HepG2 (cell line): ENCODE results near the gene ZNF747. TPM values are rescaled to one million over a fixed set of nuclear protein-coding genes. Genes with fewer than 3 reads are reported as not detected.
A peak's percentile ranks its signal among the peaks of the same experiment; 100 is the strongest.

Source experiments
- ATAC-seq: fragments of 200-7000 bp; cut with Tn5 transposase; 3 replicates; pipeline ENCODE4 v1.9.1; 2020; ENCODE audit warnings: mild to moderate bottlenecking, moderate library complexity
- BruUV-seq: library from RNA; stranded (reverse); fragments of 400-500 nt; replicated peaks from 2 replicates; lab custom pipeline; 2021; lab: Mats Ljungman, UMichigan
- CTCF ChIA-PET: fragments of 300-600 bp; formaldehyde crosslinking; extraction: SDS; loops from one replicate; lab custom pipeline; 2021; ENCODE audit warnings: low total read pairs, inconsistent platforms, low intra/inter-chr PET ratio; lab: Yijun Ruan, JAX
- POLR2A ChIA-PET: fragments of 350-600 bp; sonication (Branson Sonifier 250); formaldehyde crosslinking; loops from one replicate; lab custom pipeline; 2020; ENCODE audit warnings: antibody characterized with exemption, inconsistent platforms; lab: Yijun Ruan, JAX
- DNase-seq: peaks from one replicate; pipeline ENCODE4 v3.0.0-alpha.2; 2015; ENCODE audit warnings: low spot score
- FAIRE-seq: peaks from 3 replicates; lab custom pipeline; 2011; peaks lifted over from hg19 to GRCh38; lab: Jason Lieb, UNC
- H2AFZ ChIP-seq: one replicate; pipeline ENCODE4 v1.6.1; 2011; ENCODE audit warnings: low read length, inconsistent platforms
- H3K27ac ChIP-seq: fragments of 300-600 bp; 3 replicates; pipeline ENCODE4 v1.8.0; 2011; ENCODE audit warnings: mixed run types, mild to moderate bottlenecking, mixed read lengths, low read length, inconsistent platforms; ENCODE audit not compliant: insufficient read depth; ENCODE audit errors: extremely low read length
- H3K27me3 ChIP-seq, 2 experiments: fragments of 200-600 bp in 1 of 2; 2 replicates in 1 of 2; 3 replicates in 1 of 2; pipeline versions ENCODE4 v1.6.0 to v1.8.0; 2011; ENCODE audit warnings: low read length in 2 of 2, mild to moderate bottlenecking in 2 of 2, moderate library complexity in 2 of 2, inconsistent platforms in 1 of 2; ENCODE audit not compliant: insufficient read depth in 2 of 2, control insufficient read depth in 1 of 2
- H3K36me3 ChIP-seq, 2 experiments: fragments of 200-600 bp in 1 of 2; replicated peaks in 1 of 2; 2 replicates in 1 of 2; 3 replicates in 1 of 2; pipeline versions ENCODE4 v1.5.1 to v1.8.0; 2011; ENCODE audit warnings: low read length in 2 of 2, inconsistent platforms in 1 of 2; ENCODE audit not compliant: insufficient read depth in 2 of 2, control insufficient read depth in 1 of 2
- H3K4me1 ChIP-seq: 2 replicates; pipeline ENCODE4 v1.5.1; 2012; ENCODE audit warnings: low read length, inconsistent platforms; ENCODE audit not compliant: insufficient read depth
- H3K4me2 ChIP-seq: 2 replicates; pipeline ENCODE4 v1.6.0; 2011; ENCODE audit warnings: low read depth, low read length, inconsistent platforms
- H3K4me3 ChIP-seq, 3 experiments: fragments of 200-600 bp in 1 of 3; sonication (generic), shearing (Covaris generic) in 1 of 3; replicated peaks in 1 of 3; 2 replicates each; pipeline ENCODE4 v1.5.1; 2011 to 2016; ENCODE audit warnings: low read length in 3 of 3, inconsistent platforms in 2 of 3, low read depth in 2 of 3, mild to moderate bottlenecking in 2 of 3, control low read depth in 1 of 3, mixed read lengths in 1 of 3; ENCODE audit not compliant: insufficient read depth in 1 of 3
- H3K79me2 ChIP-seq: one replicate; pipeline ENCODE4 v1.6.1; 2011; ENCODE audit warnings: low read length, inconsistent platforms; ENCODE audit not compliant: insufficient read depth
- H3K9ac ChIP-seq: 2 replicates; pipeline ENCODE4 v1.6.0; 2011; ENCODE audit warnings: mild to moderate bottlenecking, low read depth, low read length, inconsistent platforms; ENCODE audit not compliant: insufficient read depth
- H3K9me3 ChIP-seq: 2 replicates; pipeline ENCODE4 v1.5.1; 2012; ENCODE audit warnings: mild to moderate bottlenecking, low read length
- H4K20me1 ChIP-seq: 2 replicates; pipeline ENCODE4 v1.6.0; 2011; ENCODE audit warnings: inconsistent platforms, mild to moderate bottlenecking, low read length, moderate library complexity; ENCODE audit not compliant: insufficient read depth
- AGO2 ChIP-seq: fragments of 200-400 bp; formaldehyde crosslinking; optimal IDR thresholded peaks from 2 replicates; pipeline ENCODE3; 2017; ENCODE audit warnings: mild to moderate bottlenecking, low read depth, low read length, moderate library complexity
- CCDC6 ChIP-seq: sonication (generic); formaldehyde crosslinking; IDR thresholded peaks from 2 replicates; pipeline ENCODE4 v1.8.1; 2022; ENCODE audit warnings: mild to moderate bottlenecking, missing genetic modification reagents, moderate library complexity
- FOXP1 ChIP-seq, 2 experiments: fragments of 450-650 bp in 1 of 2; IDR thresholded peaks; 2 replicates each; pipeline ENCODE4 v1.6.1; 2017 to 2018; ENCODE audit warnings: antibody characterized with exemption in 1 of 2
- HDAC2 ChIP-seq: sonication (generic); formaldehyde crosslinking; IDR thresholded peaks from 2 replicates; pipeline ENCODE4 v1.4.0; 2020; ENCODE audit warnings: missing genetic modification reagents
- MAX ChIP-seq: IDR thresholded peaks from 2 replicates; pipeline ENCODE4 v1.6.1; 2012; ENCODE audit warnings: inconsistent platforms
- MBNL3 ChIP-seq: fragments of 250-450 bp; sonication (Bioruptor Pico); conservative IDR thresholded peaks from 2 replicates; pipeline ENCODE4 v1.8.0; 2022; ENCODE audit warnings: mild to moderate bottlenecking, inconsistent platforms
- POLR2G ChIP-seq: fragments of 200-400 bp; formaldehyde crosslinking; IDR thresholded peaks from 2 replicates; pipeline ENCODE4 v1.6.1; 2018; ENCODE audit warnings: mild to moderate bottlenecking, low read depth, low read length, moderate library complexity
- RBFOX2 ChIP-seq: fragments of 200-400 bp; formaldehyde crosslinking; IDR thresholded peaks from 2 replicates; pipeline ENCODE4 v1.6.1; 2017; ENCODE audit warnings: low read depth, mild to moderate bottlenecking, low read length
- RBM22 ChIP-seq: fragments of 200-400 bp; formaldehyde crosslinking; optimal IDR thresholded peaks from 2 replicates; pipeline ENCODE3; 2017; ENCODE audit warnings: mild to moderate bottlenecking, low read length, moderate library complexity
- RBM39 ChIP-seq: fragments of 200-400 bp; formaldehyde crosslinking; IDR thresholded peaks from one replicate; pipeline ENCODE4 v1.6.1; 2018; ENCODE audit warnings: antibody characterized with exemption, mild to moderate bottlenecking, low read depth, low read length; ENCODE audit not compliant: poor library complexity, severe bottlenecking
- TEF ChIP-seq: sonication (generic); formaldehyde crosslinking; IDR thresholded peaks from 2 replicates; pipeline ENCODE4 v1.5.0; 2020; ENCODE audit warnings: missing genetic modification reagents
- YY1 ChIP-seq: IDR thresholded peaks from 2 replicates; pipeline ENCODE4 v1.6.1; 2011; ENCODE audit warnings: low read length, low read depth, moderate library complexity, mild to moderate bottlenecking; ENCODE audit not compliant: insufficient read depth, insufficient replicate concordance
- ZBTB38 ChIP-seq: sonication (generic); formaldehyde crosslinking; IDR thresholded peaks from 2 replicates; pipeline ENCODE4 v1.5.1; 2020; ENCODE audit warnings: mild to moderate bottlenecking, missing genetic modification reagents
- ZBTB8A ChIP-seq: sonication (generic); formaldehyde crosslinking; IDR thresholded peaks from 2 replicates; pipeline ENCODE4 v1.4.0; 2020; ENCODE audit warnings: mild to moderate bottlenecking, low read depth, missing genetic modification reagents, borderline replicate concordance
- ZNF530 ChIP-seq: sonication (generic); formaldehyde crosslinking; IDR thresholded peaks from 2 replicates; pipeline ENCODE4 v1.5.0; 2020; ENCODE audit warnings: low read depth, mild to moderate bottlenecking, missing genetic modification reagents
- WGBS: methylation state at CpG from one replicate; pipeline ENCODE4 v1.1.6; 2017; ENCODE audit warnings: low lambda C conversion rate; 5-methylcytosine and 5-hydroxymethylcytosine counted together
- in situ Hi-C: cut with HindIII; loops from 2 replicates; pipeline ENCODE4 v1.10.0; 2017; ENCODE audit warnings: low pct_unique_long_range_greater_than_20kb; ENCODE audit not compliant: extremely low pct_ligation_motif_present
- intact Hi-C: fragments of 100-400 bp; cut with micrococcal nuclease; formaldehyde crosslinking; loops from one replicate; pipeline ENCODE4 v1.10.0; 2022; ENCODE audit not compliant: unreplicated experiment
- polyA plus RNA-seq, 8 experiments: library from polyadenylated mRNA; depleted of rRNA in 3 of 8; stranded (reverse) in 7 of 8; unstranded in 1 of 8; fragments of >200 nt; fragmentation: Illumina TruSeq in 4 of 8; extraction: Trizol in 4 of 8; gene quantifications; 2 replicates each; pipeline versions ENCODE4 v1.2.1 to v1.2.3, GENCODE V29; 2011 to 2016; ENCODE audit warnings: low read depth in 4 of 8, missing spikeins in 1 of 8, mixed read lengths in 1 of 8; ENCODE audit not compliant: insufficient read depth in 1 of 8
- total RNA-seq, 5 experiments: library from RNA; depleted of rRNA; stranded (reverse); fragments of >200 nt; fragmentation: Illumina TruSeq; extraction: Trizol; gene quantifications; 2 replicates each; pipeline ENCODE4 v1.2.3, GENCODE V29; 2016; ENCODE audit warnings: low read depth in 1 of 5
- TF ChIP-seq, protein P1 (sequence below): sonication (generic); formaldehyde crosslinking; IDR thresholded peaks from 2 replicates; pipeline ENCODE4 v1.4.0; 2020; ENCODE audit warnings: mild to moderate bottlenecking, low read depth, missing genetic modification reagents
- TF ChIP-seq, protein P2 (sequence below): sonication (generic); formaldehyde crosslinking; IDR thresholded peaks from 2 replicates; pipeline ENCODE4 v1.5.0; 2020; ENCODE audit warnings: missing genetic modification reagents

Gene ZNF747
- total and polyA plus RNA-seq, 2 of the 13 experiments (the other 11 are each of a cell fraction or from before 2014, with no cell fraction given): 7.2 to 10.2 TPM

GRCh38 chr16:30525844-30526136 is 8.9 kb downstream of the ZNF747 start (continued):
- 0 out of 2 replicates have a peak, but pooled peaks have one; percentile 0 for TF ChIP-seq ZBTB8A (CRISPR knock-in tag)
- TF ChIP-seq YY1: no peak
- TF ChIP-seq CCDC6: no peak
- TF ChIP-seq TEF (CRISPR knock-in tag): 0 out of 2 replicates have a peak, but pooled peaks have one; percentile 20

DNA sequence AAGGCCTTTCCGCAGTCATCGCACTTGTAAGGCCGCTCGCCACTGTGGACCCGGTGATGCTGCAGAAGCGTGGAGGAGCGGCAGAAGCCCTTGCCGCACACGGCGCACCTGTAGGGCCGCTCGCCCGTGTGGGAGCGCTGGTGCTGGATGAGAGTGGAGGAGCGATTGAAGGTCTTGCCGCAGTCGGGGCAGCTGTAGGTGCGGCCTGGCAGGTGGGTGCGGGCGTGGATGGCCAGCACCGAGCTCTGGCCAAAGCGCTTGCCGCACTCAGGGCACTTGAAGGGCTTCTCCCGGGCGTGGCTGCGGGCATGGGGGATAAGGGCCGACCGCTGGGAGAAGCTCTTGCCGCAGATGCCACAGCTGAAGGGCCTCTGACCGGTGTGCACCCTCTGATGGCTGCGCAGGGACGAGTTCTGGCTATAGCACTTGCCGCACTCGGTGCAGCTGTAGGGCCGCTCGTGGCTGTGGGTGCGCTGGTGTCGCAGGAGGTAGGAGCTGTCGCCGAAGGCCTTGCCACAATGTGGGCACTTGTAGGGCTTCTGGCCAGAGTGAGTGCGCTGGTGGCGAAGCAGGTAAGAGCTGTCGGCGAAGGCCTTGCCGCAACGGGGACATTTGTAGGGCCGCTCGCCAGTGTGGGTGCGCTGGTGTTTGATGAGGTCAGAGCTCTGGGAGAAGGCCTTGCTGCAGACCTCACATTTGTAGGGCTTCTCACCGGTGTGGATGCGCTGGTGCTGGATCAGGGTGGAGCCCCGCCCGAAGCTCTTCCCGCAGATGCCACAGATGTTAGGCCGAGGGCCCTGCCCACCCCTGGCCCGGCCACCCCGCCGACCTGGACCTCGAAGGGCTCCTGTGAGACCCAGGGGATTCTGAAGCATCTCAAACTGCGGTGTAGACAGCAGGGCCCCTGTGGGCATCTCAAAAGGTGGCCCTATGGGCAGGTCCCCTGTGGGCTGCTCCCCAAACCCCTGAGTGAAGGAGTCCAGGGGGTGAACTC is 9.8 kb downstream of the ZNF747 start:
- intact Hi-C loops (loop anchor here (5.0 to 10.0 kb wide), 2 partner anchors 130 to 172 kb away; partner anchors contain the start of genes FBRS, PRR14 and SRCAP), in situ Hi-C loops (no loop called here)
- ChIA-PET POLR2A (interaction anchor here (0.7 to 2.3 kb wide), 7 partner anchors 9 to 95 kb away, joined by 4 to 9 read pairs (median 6); partner anchors contain the start of genes DCTPP1 and ZNF764), CTCF (no interaction called here)
- DNase-seq (no peak), ATAC-seq (no peak), FAIRE-seq (no peak)
- Histone ChIP-seq H2AFZ (no peak overlapping the region), H3K79me2 (no peaks in the 10 kb centered on the region), H3K27me3 (no peaks in the 10 kb centered on the region; a peak in 1 of 5 replicates), H3K36me3 (peaks cover 1 to 8% of the 10 kb centered on the region in 2 experiments; a peak in 1 of 5 replicates), H3K4me3 (no peak overlapping the region), H3K4me2 (no peak overlapping the region), H3K27ac (no peak overlapping the region), H3K9ac (no peak overlapping the region), H3K9me3 (no peaks in the 10 kb centered on the region), H3K4me1 (peaks cover 59% of the 10 kb centered on the region), H4K20me1 (no peaks in the 10 kb centered on the region)
- WGBS: 96% methylated on average over 54 of the region's 60 CpGs
- BruUV-seq: no TSS peak
- TF ChIP-seq, protein P1, sequence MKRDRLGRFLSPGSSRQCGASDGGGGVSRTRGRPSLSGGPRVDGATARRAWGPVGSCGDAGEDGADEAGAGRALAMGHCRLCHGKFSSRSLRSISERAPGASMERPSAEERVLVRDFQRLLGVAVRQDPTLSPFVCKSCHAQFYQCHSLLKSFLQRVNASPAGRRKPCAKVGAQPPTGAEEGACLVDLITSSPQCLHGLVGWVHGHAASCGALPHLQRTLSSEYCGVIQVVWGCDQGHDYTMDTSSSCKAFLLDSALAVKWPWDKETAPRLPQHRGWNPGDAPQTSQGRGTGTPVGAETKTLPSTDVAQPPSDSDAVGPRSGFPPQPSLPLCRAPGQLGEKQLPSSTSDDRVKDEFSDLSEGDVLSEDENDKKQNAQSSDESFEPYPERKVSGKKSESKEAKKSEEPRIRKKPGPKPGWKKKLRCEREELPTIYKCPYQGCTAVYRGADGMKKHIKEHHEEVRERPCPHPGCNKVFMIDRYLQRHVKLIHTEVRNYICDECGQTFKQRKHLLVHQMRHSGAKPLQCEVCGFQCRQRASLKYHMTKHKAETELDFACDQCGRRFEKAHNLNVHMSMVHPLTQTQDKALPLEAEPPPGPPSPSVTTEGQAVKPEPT: no peak
- TF ChIP-seq MBNL3 (CRISPR knock-in tag): no peak
- TF ChIP-seq AGO2: peak; percentile 94
- no peak for TF ChIP-seq ZNF530
- TF ChIP-seq POLR2G: peak; percentile 42
- peak; percentile 76 for TF ChIP-seq RBFOX2
- TF ChIP-seq MAX: 0 out of 2 replicates have a peak, but pooled peaks have one; percentile 16
- no peak for TF ChIP-seq HDAC2 (CRISPR knock-in tag)
- peak; percentile 67; the same call in 1 of the 2 replicates for TF ChIP-seq ZBTB38
- no peak for TF ChIP-seq FOXP1 (IDR thresholded peaks at IDR 0.05)
- TF ChIP-seq FOXP1 (CRISPR knock-in tag; IDR thresholded peaks at IDR 0.05): no peak
- TF ChIP-seq RBM39: peak; percentile 17
- peak; percentile 28 for TF ChIP-seq RBM22
- TF ChIP-seq, protein P2, sequence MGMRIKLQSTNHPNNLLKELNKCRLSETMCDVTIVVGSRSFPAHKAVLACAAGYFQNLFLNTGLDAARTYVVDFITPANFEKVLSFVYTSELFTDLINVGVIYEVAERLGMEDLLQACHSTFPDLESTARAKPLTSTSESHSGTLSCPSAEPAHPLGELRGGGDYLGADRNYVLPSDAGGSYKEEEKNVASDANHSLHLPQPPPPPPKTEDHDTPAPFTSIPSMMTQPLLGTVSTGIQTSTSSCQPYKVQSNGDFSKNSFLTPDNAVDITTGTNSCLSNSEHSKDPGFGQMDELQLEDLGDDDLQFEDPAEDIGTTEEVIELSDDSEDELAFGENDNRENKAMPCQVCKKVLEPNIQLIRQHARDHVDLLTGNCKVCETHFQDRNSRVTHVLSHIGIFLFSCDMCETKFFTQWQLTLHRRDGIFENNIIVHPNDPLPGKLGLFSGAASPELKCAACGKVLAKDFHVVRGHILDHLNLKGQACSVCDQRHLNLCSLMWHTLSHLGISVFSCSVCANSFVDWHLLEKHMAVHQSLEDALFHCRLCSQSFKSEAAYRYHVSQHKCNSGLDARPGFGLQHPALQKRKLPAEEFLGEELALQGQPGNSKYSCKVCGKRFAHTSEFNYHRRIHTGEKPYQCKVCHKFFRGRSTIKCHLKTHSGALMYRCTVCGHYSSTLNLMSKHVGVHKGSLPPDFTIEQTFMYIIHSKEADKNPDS (CRISPR knock-in tag): 0 out of 2 replicates have a peak, but pooled peaks have one; percentile 34
